HCEC 1CT (cell line): Measurements from ENCODE around the gene HOXA3.
A peak's percentile ranks its signal among the peaks of the same experiment; 100 is the strongest.

Source experiments
- DNase-seq: peaks from one replicate; pipeline ENCODE4 v3.0.0-alpha.2; 2017

Gene HOXA3

GRCh38 chr7:27112955-27113949 is 39.1 kb downstream of the HOXA3 start:
- DNase-seq, result peak; percentile 89

DNA sequence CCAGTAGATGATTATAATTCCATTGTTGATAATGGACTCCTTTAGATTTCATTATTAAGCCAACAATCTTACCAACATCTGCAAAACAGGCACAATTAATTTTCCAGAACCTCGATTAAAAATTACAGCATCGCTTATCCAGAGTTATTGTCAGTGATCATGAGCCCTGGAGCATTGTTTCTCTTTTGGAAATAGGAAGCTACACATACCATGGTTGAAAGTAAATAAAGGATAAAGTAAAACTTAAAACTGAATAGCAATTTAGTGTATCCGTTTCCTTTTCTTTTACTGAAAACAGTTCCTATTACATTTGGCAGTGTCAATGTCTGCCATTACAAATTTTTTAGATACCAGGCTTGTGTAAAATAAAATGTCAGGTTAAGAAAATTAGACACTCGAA is 40.0 kb downstream of the HOXA3 start:
- DNase-seq, result no peak

GRCh38 chr7:27111751-27112277 is 40.6 kb downstream of the HOXA3 start:
- DNase-seq, result no peak

GRCh38 chr7:27111042-27111750 is 41.2 kb downstream of the HOXA3 start:
- peak; percentile 81 for DNase-seq

DNA sequence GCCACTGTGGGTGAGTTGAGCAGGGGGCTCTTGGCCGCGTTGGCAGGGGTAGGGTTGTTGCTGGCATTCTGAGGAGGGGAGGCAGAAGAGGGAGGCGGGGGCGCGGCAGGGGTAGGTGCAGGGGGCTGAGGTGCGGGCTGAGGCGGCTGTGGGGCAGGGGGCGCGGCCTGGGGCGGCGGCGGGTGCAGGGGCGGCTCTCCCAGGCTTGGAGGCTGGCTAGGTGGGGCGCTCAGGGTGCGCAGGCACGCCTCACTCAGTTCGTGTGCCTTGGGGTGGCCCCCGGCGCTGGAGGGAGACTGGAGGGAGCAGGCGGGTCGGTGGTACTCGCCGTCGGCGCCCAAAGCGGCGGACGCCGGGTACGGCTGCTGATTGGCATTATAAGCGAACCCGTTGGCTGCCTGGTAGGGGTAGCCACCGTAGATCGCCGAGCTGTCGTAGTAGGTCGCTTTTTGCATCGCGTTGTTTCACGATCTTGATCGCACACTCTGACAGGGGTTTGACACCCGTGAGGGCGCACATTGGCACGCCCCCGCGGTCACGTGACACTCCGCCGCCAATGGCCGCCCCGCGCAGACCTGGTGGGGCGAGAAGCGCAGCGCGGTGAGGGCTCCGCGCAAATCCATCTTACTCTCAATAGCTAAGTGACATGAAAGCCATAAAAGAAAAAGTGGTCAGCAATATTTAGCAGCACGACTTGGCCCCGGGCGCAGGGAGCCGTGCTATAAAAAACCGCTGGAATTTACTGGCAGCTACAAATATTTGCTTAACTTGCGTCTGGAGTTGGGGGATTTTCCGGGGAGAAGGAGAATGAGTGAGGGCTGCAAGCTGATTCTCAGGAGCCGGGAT is 42.0 kb downstream of the HOXA3 start:
- DNase-seq, result peak; percentile 27

DNA sequence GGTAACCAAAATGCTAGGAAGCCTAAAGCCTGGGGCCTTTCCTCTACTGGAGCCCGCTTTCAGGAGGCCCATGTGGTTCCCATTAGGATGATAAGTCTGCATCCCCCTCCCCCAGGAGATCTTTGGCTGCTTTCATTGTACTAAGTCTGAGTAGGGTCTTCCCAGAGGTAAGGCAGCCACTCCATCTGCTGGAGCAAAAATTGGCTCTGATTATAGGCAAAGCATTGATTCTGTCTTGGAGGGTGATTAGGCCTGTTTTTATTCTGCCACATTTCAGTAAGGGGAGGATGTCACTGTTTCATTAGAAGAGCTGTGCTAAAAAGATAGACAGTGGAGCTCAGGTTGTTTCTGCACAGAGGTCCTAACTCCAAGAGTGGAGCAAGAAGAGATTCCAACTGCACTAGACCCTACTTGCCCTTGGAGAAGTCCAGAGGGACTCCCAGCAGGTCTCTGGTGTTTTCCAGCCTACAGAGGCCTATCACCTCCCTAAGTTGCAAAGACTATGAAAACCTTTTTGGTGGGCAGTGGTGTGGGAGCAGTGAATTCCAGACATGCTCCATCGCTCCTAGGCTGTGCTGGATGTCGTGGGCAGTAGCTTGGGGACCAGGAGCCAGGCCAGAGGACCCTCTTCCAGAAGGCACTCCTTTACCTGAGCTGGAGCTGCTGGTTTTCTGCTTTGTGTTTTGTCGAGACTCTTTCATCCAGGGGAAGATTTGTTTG is 42.8 kb downstream of the HOXA3 start:
- DNase-seq, result no peak

- peak; percentile 77 for DNase-seq
Observed at GRCh38 chr7:27108390-27109127, 43.8 kb downstream of the HOXA3 start.

GRCh38 chr7:27107391-27108381 is 44.7 kb downstream of the HOXA3 start:
- DNase-seq, result peak; percentile 72

- no peak for DNase-seq
Observed at GRCh38 chr7:27106901-27107240, 45.5 kb downstream of the HOXA3 start.

DNA sequence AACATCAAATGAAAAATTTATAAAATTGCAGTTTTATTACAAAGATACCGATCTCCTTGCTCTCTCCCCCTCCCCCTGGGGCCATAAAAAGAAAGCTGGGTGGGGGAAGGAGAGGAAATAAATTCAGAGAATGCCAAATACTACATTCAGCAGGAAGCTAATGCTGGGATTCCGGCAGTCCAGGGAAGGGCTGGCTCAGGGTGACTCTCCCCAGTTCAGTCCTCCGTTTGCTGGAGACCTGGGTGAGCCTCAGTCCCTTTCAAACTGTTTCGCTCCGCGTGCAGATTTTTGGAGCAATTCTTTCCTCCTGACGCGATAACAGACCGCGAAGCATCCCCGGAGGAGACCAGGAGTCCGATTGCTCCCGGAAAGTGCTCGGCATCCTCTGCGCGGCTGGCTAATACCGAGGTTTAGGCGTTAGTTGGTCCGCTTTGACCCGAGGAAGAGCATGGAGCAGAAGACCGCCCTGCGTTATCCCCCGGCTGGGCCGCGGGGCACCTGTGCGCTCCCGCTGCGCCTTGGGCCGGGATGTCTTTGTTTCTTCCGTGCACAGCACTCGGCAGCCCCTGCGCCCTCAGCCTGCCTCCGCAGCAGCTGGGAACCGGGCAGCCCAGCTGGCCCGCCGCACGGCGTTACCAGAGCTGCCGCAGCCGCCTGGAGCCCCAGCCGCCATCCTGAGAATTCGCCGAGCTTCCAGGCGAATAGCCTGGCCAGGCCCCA is 46.0 kb downstream of the HOXA3 start:
- DNase-seq, result peak; percentile 59

DNA sequence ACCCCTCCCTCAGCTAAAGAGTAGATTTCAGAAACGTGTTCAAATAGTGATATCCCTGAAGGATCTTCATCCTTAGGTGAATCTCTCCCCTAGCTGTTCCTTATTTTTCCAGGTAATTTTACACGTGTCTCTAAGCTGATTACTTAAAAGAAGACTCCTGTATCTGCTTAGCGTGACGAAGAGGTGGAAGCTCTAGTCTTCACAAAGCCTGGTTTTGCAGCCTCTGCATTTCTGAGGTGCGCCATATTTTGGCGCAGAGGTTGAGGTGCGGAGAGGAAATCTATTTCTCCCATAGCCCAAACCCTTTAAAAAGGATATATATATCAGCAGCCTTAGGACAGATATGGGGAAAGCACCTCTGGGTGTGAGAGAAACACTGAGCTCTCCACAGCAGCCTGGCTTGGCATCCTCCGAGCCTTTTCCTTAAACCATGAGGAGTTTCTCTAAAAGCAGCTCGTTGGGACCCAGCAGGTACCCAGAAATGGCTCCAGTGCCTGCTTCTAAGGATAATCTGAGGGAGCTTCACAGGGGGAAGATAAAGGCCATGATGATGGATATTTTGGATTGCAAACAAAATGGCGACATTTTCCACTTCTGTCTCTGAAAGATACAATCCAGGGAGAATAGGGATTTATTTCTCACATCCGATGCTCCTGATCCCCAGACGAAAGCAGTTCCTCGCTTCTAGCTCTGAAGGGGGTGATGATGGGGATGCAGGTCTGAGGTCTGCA is 46.9 kb downstream of the HOXA3 start:
- DNase-seq, result no peak

DNA sequence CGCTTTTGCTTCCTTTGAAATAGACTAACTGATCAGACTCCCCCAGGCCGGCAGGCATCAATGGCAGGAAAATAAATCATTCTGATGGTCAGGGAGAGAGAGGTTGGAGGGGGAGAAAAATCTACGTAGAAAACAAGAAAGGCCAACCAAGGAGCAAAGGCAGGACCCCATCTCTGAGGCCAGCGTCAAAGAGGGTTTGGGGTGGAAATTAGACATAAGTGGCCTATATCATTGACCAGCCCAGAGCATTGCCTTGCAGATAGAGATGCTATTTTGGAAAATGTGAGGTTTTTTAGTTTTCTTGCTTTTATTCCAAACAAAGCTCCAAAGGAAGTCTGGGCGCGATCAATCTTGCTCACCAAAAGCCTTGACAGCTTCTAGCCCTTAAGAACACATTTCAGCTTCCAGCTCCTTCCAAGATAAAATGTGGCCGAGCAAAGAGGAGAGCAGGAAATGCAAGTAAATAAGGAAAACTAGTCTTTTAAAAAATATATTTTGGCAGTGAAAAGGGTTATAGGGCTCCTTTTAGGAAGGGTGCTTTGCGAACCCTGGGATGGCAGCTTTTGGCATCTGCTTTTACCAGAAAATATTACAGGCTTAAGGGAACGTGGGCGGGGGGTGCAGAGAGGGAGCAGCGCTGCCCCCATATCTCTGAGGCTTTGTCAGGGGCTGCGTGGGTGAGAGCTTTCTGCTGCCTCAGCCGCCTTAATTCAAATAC is 47.9 kb downstream of the HOXA3 start:
- no peak for DNase-seq

GRCh38 chr7:27103489-27104226 is 48.7 kb downstream of the HOXA3 start:
- DNase-seq, result peak; percentile 8

GRCh38 chr7:27102581-27103442 is 49.6 kb downstream of the HOXA3 start, which contains the start of gene HOXA2:
Gene HOXA2 (minus strand): TSS chr7:27102683. CDS start chr7:27102500, 183 bp downstream.
- DNase-seq, result peak; percentile 74

DNA sequence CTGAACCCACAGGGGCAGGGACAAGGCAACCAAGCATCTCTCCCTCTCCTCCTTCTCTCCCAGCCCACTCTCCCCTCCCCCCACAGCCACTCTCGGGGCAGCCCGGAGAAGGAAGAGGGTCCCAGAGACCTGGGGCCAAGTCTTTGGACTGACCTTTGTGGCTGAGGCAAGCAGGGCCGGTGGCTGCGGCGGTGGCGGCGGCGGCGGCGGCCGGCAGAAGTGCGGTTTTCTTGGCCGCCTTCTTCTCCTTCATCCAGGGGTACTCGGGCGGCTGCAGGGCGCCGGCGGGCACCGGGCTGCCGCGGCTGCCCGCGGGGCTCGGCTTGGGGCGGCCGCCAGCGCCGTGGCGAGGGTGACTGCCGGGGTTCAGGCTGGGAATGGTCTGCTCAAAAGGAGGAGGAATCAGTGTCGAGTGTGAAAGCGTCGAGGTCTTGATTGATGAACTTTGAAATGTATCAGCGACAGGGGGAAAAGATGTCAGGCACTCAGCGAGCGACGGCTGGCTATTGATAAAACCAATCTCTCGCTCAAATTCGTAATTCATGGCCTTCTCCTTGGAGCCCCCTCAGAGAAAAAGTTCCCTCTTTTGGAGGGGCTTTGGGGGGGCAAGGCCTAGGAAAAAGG is 50.3 kb downstream of the HOXA3 start:
- DNase-seq, result peak; percentile 21
